Parathyroid adenoma (tissue), 2 donors: Measurements from ENCODE around the gene DTNB.

Experiments
- H2AFZ ChIP-seq: fragments of 300-600 bp; sonication (generic); one replicate; pipeline ENCODE4 v1.7.0; 2017; ENCODE audit warnings: antibody characterized with exemption, mild to moderate bottlenecking
- H3K27ac ChIP-seq: fragments of 300-600 bp; sonication (generic); one replicate; pipeline ENCODE4 v1.7.0; 2017
- H3K27me3 ChIP-seq: fragments of 300-600 bp; sonication (generic); one replicate; pipeline ENCODE4 v1.7.0; 2017; ENCODE audit warnings: low read length; ENCODE audit not compliant: control insufficient read depth, insufficient read depth
- H3K36me3 ChIP-seq: fragments of 300-600 bp; sonication (generic); one replicate; pipeline ENCODE4 v1.7.0; 2017; ENCODE audit warnings: low read length; ENCODE audit not compliant: control insufficient read depth, insufficient read depth
- H3K4me1 ChIP-seq: fragments of 300-600 bp; sonication (generic); one replicate; pipeline ENCODE4 v1.7.0; 2017; ENCODE audit warnings: control low read depth
- H3K4me2 ChIP-seq: fragments of 300-600 bp; sonication (generic); one replicate; pipeline ENCODE4 v1.7.0; 2017; ENCODE audit warnings: low read length
- H3K4me3 ChIP-seq: fragments of 300-600 bp; sonication (generic); one replicate; pipeline ENCODE4 v1.7.0; 2017; ENCODE audit warnings: low read depth, low read length
- H3K79me2 ChIP-seq: fragments of 300-600 bp; sonication (generic); one replicate; pipeline ENCODE4 v1.7.0; 2017; ENCODE audit warnings: control low read depth
- H3K9ac ChIP-seq: fragments of 300-600 bp; sonication (generic); one replicate; pipeline ENCODE4 v1.7.0; 2017; ENCODE audit warnings: mild to moderate bottlenecking
- H3K9me3 ChIP-seq: fragments of 300-600 bp; sonication (generic); one replicate; pipeline ENCODE4 v1.7.0; 2017; ENCODE audit warnings: low read length; ENCODE audit not compliant: control insufficient read depth
- TF ChIP-seq, protein P1 (sequence below): fragments of 300-600 bp; sonication (generic); IDR thresholded peaks from one replicate; pipeline ENCODE4 v1.7.0; 2017; ENCODE audit warnings: antibody characterized with exemption, mild to moderate bottlenecking
- donor health status: primary hyperparathyroidism.

Gene DTNB

DNA sequence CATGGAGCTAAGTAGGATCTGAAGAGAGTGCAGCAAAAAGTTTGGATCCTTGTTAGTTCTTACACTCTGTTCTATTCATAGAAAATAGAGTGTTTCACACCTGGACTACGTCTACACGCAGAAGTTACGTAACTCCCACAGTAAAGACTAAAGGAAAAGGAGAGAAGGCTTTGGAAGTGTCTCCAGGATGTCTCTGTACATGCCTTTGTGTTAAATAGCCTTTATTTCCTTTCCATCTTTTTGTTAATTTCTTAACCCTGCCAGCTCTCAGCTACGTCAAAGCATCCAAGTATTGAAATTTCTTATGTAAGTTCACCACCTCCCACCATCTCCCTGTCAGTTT lies 8.4 kb downstream of the DTNB start:
- Histone ChIP-seq H2AFZ (peak overlapping the region; percentile 57), H3K27me3 (no peaks in the 10 kb centered on the region), H3K27ac (peak overlapping the region; percentile 0), H3K36me3 (no peaks in the 10 kb centered on the region), H3K4me1 (peaks cover 10% of the 10 kb centered on the region), H3K9me3 (no peaks in the 10 kb centered on the region), H3K9ac (no peak overlapping the region), H3K4me2 (no peak overlapping the region), H3K4me3 (no peak overlapping the region), H3K79me2 (peaks cover 13% of the 10 kb centered on the region)
- TF ChIP-seq, protein P1, sequence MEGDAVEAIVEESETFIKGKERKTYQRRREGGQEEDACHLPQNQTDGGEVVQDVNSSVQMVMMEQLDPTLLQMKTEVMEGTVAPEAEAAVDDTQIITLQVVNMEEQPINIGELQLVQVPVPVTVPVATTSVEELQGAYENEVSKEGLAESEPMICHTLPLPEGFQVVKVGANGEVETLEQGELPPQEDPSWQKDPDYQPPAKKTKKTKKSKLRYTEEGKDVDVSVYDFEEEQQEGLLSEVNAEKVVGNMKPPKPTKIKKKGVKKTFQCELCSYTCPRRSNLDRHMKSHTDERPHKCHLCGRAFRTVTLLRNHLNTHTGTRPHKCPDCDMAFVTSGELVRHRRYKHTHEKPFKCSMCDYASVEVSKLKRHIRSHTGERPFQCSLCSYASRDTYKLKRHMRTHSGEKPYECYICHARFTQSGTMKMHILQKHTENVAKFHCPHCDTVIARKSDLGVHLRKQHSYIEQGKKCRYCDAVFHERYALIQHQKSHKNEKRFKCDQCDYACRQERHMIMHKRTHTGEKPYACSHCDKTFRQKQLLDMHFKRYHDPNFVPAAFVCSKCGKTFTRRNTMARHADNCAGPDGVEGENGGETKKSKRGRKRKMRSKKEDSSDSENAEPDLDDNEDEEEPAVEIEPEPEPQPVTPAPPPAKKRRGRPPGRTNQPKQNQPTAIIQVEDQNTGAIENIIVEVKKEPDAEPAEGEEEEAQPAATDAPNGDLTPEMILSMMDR, result no peak

DNA sequence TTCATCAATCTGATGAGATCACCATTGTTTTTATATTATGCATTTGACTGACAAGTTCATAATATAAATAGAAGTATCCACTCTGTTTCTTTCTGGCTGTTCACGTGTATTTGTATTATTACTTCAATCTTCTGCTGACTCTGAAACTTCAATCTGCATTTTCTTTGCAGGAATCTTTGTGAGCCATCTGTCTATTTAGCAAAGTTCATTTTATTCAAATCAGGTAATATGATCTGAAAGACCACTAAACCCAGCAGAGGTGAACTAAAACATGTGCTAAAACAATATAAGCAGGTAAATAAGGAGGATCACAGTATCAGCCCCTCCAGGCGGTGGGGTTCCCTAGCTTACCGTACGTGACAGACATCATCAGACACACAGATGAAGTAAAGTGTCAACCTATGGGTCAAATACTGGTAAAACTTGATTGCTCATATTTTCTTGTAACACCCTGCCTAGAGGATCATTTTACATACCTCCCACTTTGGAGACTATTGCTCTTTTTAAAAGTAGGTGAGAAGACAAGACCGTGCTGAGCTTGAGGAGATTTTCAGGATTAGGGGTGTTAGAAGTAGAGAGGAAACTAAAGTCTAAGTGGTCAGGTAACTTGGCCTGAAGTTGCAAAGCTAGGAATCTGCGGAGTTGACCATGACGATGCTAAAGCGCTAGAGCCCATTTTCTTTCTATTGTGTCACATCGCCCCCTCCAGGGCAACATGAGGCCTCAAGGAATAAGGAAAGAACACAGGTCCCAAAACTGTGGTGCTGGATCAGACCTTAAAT lies 9.0 kb downstream of the DTNB start:
- Histone ChIP-seq H3K9ac (no peak overlapping the region), H3K4me2 (peak overlapping the region; percentile 55), H3K4me1 (peaks cover 10% of the 10 kb centered on the region), H3K27me3 (no peaks in the 10 kb centered on the region), H3K4me3 (peak overlapping the region; percentile 24), H3K27ac (peak overlapping the region; percentile 19), H3K9me3 (no peaks in the 10 kb centered on the region), H3K36me3 (no peaks in the 10 kb centered on the region), H2AFZ (peak overlapping the region; percentile 57), H3K79me2 (peaks cover 17% of the 10 kb centered on the region)
- TF ChIP-seq, protein P1, result peak; percentile 76

GRCh38 chr2:25655316-25655715 lies 18.1 kb downstream of the DTNB start:
- TF ChIP-seq, protein P1, result no peak
- no peaks in the 10 kb centered on the region for H3K27me3 ChIP-seq
- H3K4me2 ChIP-seq, result no peak overlapping the region
- H3K9ac ChIP-seq, result no peak overlapping the region
- no peaks in the 10 kb centered on the region for H3K4me1 ChIP-seq
- no peak overlapping the region for H3K27ac ChIP-seq
- peaks cover 47% of the 10 kb centered on the region for H3K79me2 ChIP-seq
- no peaks in the 10 kb centered on the region for H3K36me3 ChIP-seq
- H3K9me3 ChIP-seq, result no peaks in the 10 kb centered on the region
- no peak overlapping the region for H2AFZ ChIP-seq
- H3K4me3 ChIP-seq, result no peak overlapping the region

DNA sequence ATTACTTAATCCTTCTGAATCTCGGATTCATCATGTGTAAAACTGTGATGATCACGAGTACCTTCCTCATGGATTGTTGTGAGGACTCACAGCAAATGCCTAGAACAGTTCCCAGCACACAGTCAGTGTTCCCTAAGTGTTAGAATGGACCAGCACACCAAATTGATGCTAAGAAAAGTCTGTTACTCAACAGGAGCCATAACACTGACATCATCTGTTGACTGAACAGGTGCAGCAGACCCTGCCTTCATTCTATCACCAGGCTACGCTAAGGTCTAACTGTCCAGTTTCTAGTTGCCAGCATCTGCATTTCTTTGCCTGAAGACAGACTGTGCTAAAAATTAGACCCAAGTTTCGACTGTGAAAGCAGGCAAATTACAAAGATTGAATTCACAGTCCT lies 18.6 kb downstream of the DTNB start:
- H2AFZ ChIP-seq, result no peak overlapping the region
- H3K4me1 ChIP-seq, result no peaks in the 10 kb centered on the region
- no peaks in the 10 kb centered on the region for H3K36me3 ChIP-seq
- no peak overlapping the region for H3K4me3 ChIP-seq
- no peaks in the 10 kb centered on the region for H3K27me3 ChIP-seq
- TF ChIP-seq, protein P1, result no peak
- no peak overlapping the region for H3K27ac ChIP-seq
- H3K4me2 ChIP-seq, result no peak overlapping the region
- H3K79me2 ChIP-seq, result peaks cover 42% of the 10 kb centered on the region
- H3K9me3 ChIP-seq, result no peaks in the 10 kb centered on the region
- no peak overlapping the region for H3K9ac ChIP-seq
